Chondrocyte (in vitro differentiated cells): ENCODE measurements around the gene DNAAF8. TPM values are rescaled to one million over a fixed set of nuclear protein-coding genes. Genes with fewer than 3 reads are reported as not detected.

Experiments used
- DNase-seq: peaks from one replicate; pipeline ENCODE4 v3.0.0; 2021; ENCODE audit warnings: mixed read lengths, low spot score
- H3K27ac Mint-ChIP-seq: one replicate; pipeline ENCODE4 v1.8.0; 2021; ENCODE audit warnings: mild to moderate bottlenecking, moderate library complexity, mixed read lengths; ENCODE audit not compliant: unreplicated experiment
- H3K27me3 Mint-ChIP-seq: 2 replicates; pipeline ENCODE4 v1.8.0; 2021; ENCODE audit warnings: low read depth, mixed read lengths
- H3K36me3 Mint-ChIP-seq: 2 replicates; pipeline ENCODE4 v1.8.0; 2021; ENCODE audit warnings: low read depth, mixed read lengths
- H3K4me1 Mint-ChIP-seq: 2 replicates; pipeline ENCODE4 v1.8.0; 2021; ENCODE audit warnings: low read depth, mild to moderate bottlenecking, mixed read lengths
- H3K4me3 Mint-ChIP-seq: one replicate; pipeline ENCODE4 v1.8.0; 2021; ENCODE audit warnings: mild to moderate bottlenecking, moderate library complexity, mixed read lengths; ENCODE audit not compliant: unreplicated experiment
- H3K9me3 Mint-ChIP-seq: 2 replicates; pipeline ENCODE4 v1.8.0; 2021; ENCODE audit warnings: low read depth, mixed read lengths
- CTCF ChIP-seq: fragments of 200-600 bp; sonication (generic); IDR thresholded peaks from 2 replicates; pipeline ENCODE4 v1.5.0; 2021; ENCODE audit warnings: antibody characterized with exemption, mild to moderate bottlenecking, moderate library complexity
- total RNA-seq: library from RNA; stranded (reverse); gene quantifications from 3 replicates; pipeline ENCODE4 v1.2.1, GENCODE V29; 2021

Gene DNAAF8
- total RNA-seq, 1 donor from 2014 or later: 2.2 TPM

GRCh38 chr16:4704913-4705312, 29.4 kb upstream of the DNAAF8 start:
- no peak overlapping the region for H3K4me3 Mint-ChIP-seq
- H3K9me3 Mint-ChIP-seq: no peaks in the 10 kb centered on the region
- peaks cover 6% of the 10 kb centered on the region for H3K4me1 Mint-ChIP-seq
- H3K36me3 Mint-ChIP-seq: peaks cover 23% of the 10 kb centered on the region
- H3K27ac Mint-ChIP-seq: no peak overlapping the region
- no peak for DNase-seq
- no peak for TF ChIP-seq CTCF
- no peaks in the 10 kb centered on the region for H3K27me3 Mint-ChIP-seq

GRCh38 chr16:4706871-4707270, 27.5 kb upstream of the DNAAF8 start:
- Mint-ChIP-seq H3K4me1 (peaks cover 6% of the 10 kb centered on the region), H3K27ac (no peak overlapping the region), H3K27me3 (no peaks in the 10 kb centered on the region), H3K4me3 (no peak overlapping the region), H3K9me3 (no peaks in the 10 kb centered on the region), H3K36me3 (peaks cover 27% of the 10 kb centered on the region)
- TF ChIP-seq CTCF: no peak
- DNase-seq: peak; percentile 46

- Mint-ChIP-seq H3K36me3 (peaks cover 31% of the 10 kb centered on the region), H3K27me3 (no peaks in the 10 kb centered on the region), H3K4me1 (peaks cover 6% of the 10 kb centered on the region), H3K9me3 (no peaks in the 10 kb centered on the region), H3K4me3 (no peak overlapping the region), H3K27ac (no peak overlapping the region)
- DNase-seq: no peak
- no peak for TF ChIP-seq CTCF
Observed at GRCh38 chr16:4709481-4709880, 24.9 kb upstream of the DNAAF8 start.

GRCh38 chr16:4713663-4714501, 20.5 kb upstream of the DNAAF8 start:
- peak; percentile 65 for DNase-seq
- Mint-ChIP-seq H3K9me3 (no peaks in the 10 kb centered on the region), H3K27me3 (no peaks in the 10 kb centered on the region), H3K4me3 (no peak overlapping the region), H3K4me1 (peaks cover 6% of the 10 kb centered on the region), H3K36me3 (peaks cover 22% of the 10 kb centered on the region), H3K27ac (no peak overlapping the region)
- TF ChIP-seq CTCF: no peak

- Mint-ChIP-seq H3K36me3 (peaks cover 15% of the 10 kb centered on the region), H3K4me1 (no peaks in the 10 kb centered on the region), H3K4me3 (no peak overlapping the region), H3K27ac (no peak overlapping the region), H3K27me3 (no peaks in the 10 kb centered on the region), H3K9me3 (no peaks in the 10 kb centered on the region)
- no peak for DNase-seq
- no peak for TF ChIP-seq CTCF
Observed at GRCh38 chr16:4714996-4715395, 19.3 kb upstream of the DNAAF8 start.
